ENCODE measurements around the gene CCT4. TPM values are rescaled to one million over a fixed set of nuclear protein-coding genes. Genes with fewer than 3 reads are reported as not detected.

Gene CCT4
- polyA plus RNA-seq, 2 of the 4 experiments (the other 2 are of a cell fraction) = 352 to 361 TPM

DNA sequence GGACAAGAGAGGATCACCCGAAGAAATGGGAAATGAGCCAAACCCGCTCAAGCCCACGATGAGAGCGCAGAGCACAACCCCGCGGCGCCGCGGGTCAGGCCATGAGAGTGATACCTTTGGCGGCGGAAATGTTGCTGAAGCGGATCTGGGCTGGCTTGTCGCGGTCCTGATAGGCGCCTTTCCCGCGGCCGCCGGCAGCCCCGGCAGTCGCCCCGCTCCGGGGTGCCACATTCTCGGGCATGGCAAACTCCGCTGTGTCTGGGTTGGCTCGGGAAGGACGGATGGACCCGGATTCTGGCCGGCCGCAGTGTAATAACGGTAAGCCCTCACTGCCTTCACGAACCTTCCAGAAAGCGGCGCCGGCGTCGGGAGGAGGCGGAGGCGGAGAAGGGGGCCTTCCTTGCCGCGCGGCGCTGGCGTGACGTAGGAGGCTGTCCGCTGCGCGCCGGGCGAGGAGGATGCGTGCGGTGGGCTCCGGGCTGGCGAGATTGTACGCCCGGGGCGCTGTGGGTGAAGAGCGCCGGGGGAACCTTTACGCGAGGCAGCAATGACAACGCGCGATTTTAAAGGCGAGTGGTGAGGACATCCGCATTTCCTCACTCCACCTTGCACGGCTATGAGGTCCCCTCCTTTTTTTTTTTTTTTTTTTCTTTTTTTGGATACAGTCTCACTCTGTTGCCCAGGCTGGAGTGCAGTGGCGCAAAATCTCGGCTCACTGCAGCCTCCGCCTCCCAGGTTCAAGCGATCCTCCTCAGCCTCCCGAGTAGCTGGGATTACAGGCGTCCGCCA lies at the start of gene CCT4 (continued):
- TF ChIP-seq KDM5A (IDR thresholded peaks at IDR 0.05) (peak; percentile 70), CBX2 (IDR thresholded peaks at IDR 0.05; ENCODE audit: borderline replicate concordance, low read depth) (no peak), JUNB (IDR thresholded peaks at IDR 0.05) (no peak)

DNA sequence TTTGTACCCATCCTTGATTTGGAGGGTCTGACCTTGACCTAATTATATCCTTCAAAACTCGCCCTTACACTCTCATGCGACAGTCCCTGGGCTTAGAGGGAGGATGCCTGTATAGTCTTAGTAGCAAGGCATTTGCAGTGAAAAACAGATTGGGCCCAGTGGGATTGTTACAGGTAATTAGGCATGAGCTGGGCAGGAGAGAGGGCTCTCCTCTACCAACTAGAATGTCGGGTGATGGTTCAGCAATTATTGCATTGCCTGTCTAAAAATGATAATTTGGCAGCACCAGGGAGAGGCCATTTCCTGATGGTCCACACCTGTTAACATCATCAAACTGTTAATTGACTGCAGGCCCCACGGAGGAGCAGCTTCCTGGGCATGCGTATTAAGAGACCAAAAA lies 49.4 kb upstream of the CCT4 start:
- Histone ChIP-seq H3K4me3 (no peak overlapping the region), H3K4me1 (peaks cover 4% of the 10 kb centered on the region; the same call in 1 of the 3 replicates), H3K4me2 (no peak overlapping the region), H3K9me3 (no peaks in the 10 kb centered on the region), H3K27ac (no peak overlapping the region)
- ATAC-seq = no peak
- 93% methylated on average over 5 of the region's 5 CpGs for WGBS (ENCODE audit: missing lambda C conversion rate)
- CTCF ChIA-PET = interaction anchor here (1.2 kb wide), 1 partner anchor 19 kb away, joined by 3 read pairs; no protein-coding TSS in a partner anchor
- FAIRE-seq = no peak
- TF ChIP-seq CHD2 (IDR thresholded peaks at IDR 0.05; ENCODE audit: low read length, partially characterized antibody) = no peak
- TF ChIP-seq CBX8 (IDR thresholded peaks at IDR 0.05) = no peak
- TF ChIP-seq, protein P1, sequence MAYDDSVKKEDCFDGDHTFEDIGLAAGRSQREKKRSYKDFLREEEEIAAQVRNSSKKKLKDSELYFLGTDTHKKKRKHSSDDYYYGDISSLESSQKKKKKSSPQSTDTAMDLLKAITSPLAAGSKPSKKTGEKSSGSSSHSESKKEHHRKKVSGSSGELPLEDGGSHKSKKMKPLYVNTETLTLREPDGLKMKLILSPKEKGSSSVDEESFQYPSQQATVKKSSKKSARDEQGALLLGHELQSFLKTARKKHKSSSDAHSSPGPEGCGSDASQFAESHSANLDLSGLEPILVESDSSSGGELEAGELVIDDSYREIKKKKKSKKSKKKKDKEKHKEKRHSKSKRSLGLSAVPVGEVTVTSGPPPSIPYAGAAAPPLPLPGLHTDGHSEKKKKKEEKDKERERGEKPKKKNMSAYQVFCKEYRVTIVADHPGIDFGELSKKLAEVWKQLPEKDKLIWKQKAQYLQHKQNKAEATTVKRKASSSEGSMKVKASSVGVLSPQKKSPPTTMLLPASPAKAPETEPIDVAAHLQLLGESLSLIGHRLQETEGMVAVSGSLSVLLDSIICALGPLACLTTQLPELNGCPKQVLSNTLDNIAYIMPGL (CRISPR knock-in tag; IDR thresholded peaks at IDR 0.05; ENCODE audit: borderline replicate concordance) = no peak
- no peak for TF ChIP-seq CEBPB (IDR thresholded peaks at IDR 0.05)
- TF ChIP-seq HOXB5 (CRISPR knock-in tag; IDR thresholded peaks at IDR 0.05) = no peak
- no peak for TF ChIP-seq ZFP36 (IDR thresholded peaks at IDR 0.05; ENCODE audit: borderline replicate concordance, partially characterized antibody)
- no peak for TF ChIP-seq CHD4 (IDR thresholded peaks at IDR 0.05; ENCODE audit: borderline replicate concordance)
- TF ChIP-seq TP53 (CRISPR knock-in tag; IDR thresholded peaks at IDR 0.05) = no peak
- POLR2A ChIA-PET = no interaction called here
- DNase-seq (ENCODE audit: low read depth in 1 of 2, low spot score in 1 of 2) = no peak

DNA sequence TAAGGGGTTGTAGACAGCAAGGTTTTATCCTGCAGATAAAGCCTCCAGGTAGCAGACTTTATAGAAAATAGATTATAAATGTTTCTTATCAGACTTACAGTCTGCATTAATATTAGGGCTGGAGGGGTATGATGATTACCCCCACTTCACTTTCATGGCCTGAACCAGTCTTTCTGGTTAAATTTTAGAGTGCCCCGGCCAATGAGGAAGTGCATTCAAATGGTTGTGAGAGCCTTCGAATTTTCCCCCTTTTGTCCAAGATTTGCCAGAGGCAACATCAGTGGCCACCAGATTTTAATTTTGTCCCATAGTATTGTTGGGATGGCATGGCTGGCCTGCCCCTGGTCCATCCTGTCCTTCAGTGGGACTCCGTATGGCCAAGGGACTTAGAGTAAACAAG lies 48.6 kb upstream of the CCT4 start:
- H3K27ac ChIP-seq = no peak overlapping the region
- ChIA-PET POLR2A (no interaction called here), CTCF (interaction anchor here (0.6 kb wide), 1 partner anchor 357 kb away, joined by 3 read pairs; no protein-coding TSS in a partner anchor)
- H3K4me1 ChIP-seq = 0 out of 3 replicates have a peak, but pooled peaks cover 3% of the 10 kb centered on the region
- H3K4me2 ChIP-seq = no peak overlapping the region
- FAIRE-seq (no peak), DNase-seq (ENCODE audit: low read depth in 1 of 2, low spot score in 1 of 2) (no peak), ATAC-seq (no peak)
- 92% methylated on average over 3 of the region's 3 CpGs for WGBS (ENCODE audit: missing lambda C conversion rate)
- no peak for TF ChIP-seq TFCP2L1 (CRISPR knock-in tag; IDR thresholded peaks at IDR 0.05)
- no peak for TF ChIP-seq GATA3 (IDR thresholded peaks at IDR 0.05; ENCODE audit: borderline replicate concordance)
- no peak for TF ChIP-seq JUN (IDR thresholded peaks at IDR 0.05)
- TF ChIP-seq SMC3 (IDR thresholded peaks at IDR 0.05) = no peak
- no peak for TF ChIP-seq RCOR1 (IDR thresholded peaks at IDR 0.05; ENCODE audit: low read depth, low read length)
- TF ChIP-seq, protein P2, sequence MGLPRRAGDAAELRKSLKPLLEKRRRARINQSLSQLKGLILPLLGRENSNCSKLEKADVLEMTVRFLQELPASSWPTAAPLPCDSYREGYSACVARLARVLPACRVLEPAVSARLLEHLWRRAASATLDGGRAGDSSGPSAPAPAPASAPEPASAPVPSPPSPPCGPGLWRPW (IDR thresholded peaks at IDR 0.05) = no peak
- no peak for TF ChIP-seq NPAS2 (CRISPR knock-in tag; IDR thresholded peaks at IDR 0.05; ENCODE audit: borderline replicate concordance)
- TF ChIP-seq, protein P3, sequence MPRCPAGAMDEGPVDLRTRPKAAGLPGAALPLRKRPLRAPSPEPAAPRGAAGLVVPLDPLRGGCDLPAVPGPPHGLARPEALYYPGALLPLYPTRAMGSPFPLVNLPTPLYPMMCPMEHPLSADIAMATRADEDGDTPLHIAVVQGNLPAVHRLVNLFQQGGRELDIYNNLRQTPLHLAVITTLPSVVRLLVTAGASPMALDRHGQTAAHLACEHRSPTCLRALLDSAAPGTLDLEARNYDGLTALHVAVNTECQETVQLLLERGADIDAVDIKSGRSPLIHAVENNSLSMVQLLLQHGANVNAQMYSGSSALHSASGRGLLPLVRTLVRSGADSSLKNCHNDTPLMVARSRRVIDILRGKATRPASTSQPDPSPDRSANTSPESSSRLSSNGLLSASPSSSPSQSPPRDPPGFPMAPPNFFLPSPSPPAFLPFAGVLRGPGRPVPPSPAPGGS (IDR thresholded peaks at IDR 0.05) = no peak
- TF ChIP-seq RAD21 (conservative IDR thresholded peaks at IDR 0.05 in 1 of 2, IDR thresholded peaks at IDR 0.05 in 1 of 2) = no peak
- no peak for TF ChIP-seq PHF8 (IDR thresholded peaks at IDR 0.05; ENCODE audit: borderline replicate concordance, low read depth)
- no peak for TF ChIP-seq CHD2 (IDR thresholded peaks at IDR 0.05; ENCODE audit: low read length, partially characterized antibody)
- no peak for TF ChIP-seq FOSL2 (IDR thresholded peaks at IDR 0.05)
- no peak for TF ChIP-seq FOSL2 (CRISPR knock-in tag; IDR thresholded peaks at IDR 0.05)
- no peak for TF ChIP-seq KDM5A (IDR thresholded peaks at IDR 0.05)
- TF ChIP-seq ZNF302 (CRISPR knock-in tag; IDR thresholded peaks at IDR 0.05) = no peak
- no peak for TF ChIP-seq HOXA7 (CRISPR knock-in tag; IDR thresholded peaks at IDR 0.05)
- no peak for TF ChIP-seq HOXB13 (CRISPR knock-in tag; IDR thresholded peaks at IDR 0.05; ENCODE audit: low read depth)
- no peak for TF ChIP-seq HOXB5 (CRISPR knock-in tag; IDR thresholded peaks at IDR 0.05)
- no peak overlapping the region for H3K4me3 ChIP-seq
- H3K9me3 ChIP-seq = no peaks in the 10 kb centered on the region
